ENCODE measurements around the gene PTRH1. TPM values are rescaled to one million over a fixed set of nuclear protein-coding genes. Genes with fewer than 3 reads are reported as not detected.

The PTRH1 gene
- total RNA-seq, 1 experiment from 2014 or later: 16.9 TPM

- TF ChIP-seq, protein P1, sequence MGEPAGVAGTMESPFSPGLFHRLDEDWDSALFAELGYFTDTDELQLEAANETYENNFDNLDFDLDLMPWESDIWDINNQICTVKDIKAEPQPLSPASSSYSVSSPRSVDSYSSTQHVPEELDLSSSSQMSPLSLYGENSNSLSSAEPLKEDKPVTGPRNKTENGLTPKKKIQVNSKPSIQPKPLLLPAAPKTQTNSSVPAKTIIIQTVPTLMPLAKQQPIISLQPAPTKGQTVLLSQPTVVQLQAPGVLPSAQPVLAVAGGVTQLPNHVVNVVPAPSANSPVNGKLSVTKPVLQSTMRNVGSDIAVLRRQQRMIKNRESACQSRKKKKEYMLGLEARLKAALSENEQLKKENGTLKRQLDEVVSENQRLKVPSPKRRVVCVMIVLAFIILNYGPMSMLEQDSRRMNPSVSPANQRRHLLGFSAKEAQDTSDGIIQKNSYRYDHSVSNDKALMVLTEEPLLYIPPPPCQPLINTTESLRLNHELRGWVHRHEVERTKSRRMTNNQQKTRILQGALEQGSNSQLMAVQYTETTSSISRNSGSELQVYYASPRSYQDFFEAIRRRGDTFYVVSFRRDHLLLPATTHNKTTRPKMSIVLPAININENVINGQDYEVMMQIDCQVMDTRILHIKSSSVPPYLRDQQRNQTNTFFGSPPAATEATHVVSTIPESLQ (CRISPR knock-in tag; IDR thresholded peaks at IDR 0.05): no peak
- TF ChIP-seq FOXP4 (CRISPR knock-in tag; IDR thresholded peaks at IDR 0.05): peak; percentile 75; the same call in 1 of the 2 replicates
- TF ChIP-seq ATF1 (CRISPR knock-in tag; IDR thresholded peaks at IDR 0.05): no peak
- TF ChIP-seq, protein P2, sequence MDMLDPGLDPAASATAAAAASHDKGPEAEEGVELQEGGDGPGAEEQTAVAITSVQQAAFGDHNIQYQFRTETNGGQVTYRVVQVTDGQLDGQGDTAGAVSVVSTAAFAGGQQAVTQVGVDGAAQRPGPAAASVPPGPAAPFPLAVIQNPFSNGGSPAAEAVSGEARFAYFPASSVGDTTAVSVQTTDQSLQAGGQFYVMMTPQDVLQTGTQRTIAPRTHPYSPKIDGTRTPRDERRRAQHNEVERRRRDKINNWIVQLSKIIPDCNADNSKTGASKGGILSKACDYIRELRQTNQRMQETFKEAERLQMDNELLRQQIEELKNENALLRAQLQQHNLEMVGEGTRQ (CRISPR knock-in tag; IDR thresholded peaks at IDR 0.05): peak; percentile 59
- TF ChIP-seq, protein P3, sequence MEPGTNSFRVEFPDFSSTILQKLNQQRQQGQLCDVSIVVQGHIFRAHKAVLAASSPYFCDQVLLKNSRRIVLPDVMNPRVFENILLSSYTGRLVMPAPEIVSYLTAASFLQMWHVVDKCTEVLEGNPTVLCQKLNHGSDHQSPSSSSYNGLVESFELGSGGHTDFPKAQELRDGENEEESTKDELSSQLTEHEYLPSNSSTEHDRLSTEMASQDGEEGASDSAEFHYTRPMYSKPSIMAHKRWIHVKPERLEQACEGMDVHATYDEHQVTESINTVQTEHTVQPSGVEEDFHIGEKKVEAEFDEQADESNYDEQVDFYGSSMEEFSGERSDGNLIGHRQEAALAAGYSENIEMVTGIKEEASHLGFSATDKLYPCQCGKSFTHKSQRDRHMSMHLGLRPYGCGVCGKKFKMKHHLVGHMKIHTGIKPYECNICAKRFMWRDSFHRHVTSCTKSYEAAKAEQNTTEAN (CRISPR knock-in tag; IDR thresholded peaks at IDR 0.05): no peak
- no peak for TF ChIP-seq TP53 (CRISPR knock-in tag; IDR thresholded peaks at IDR 0.05)
- TF ChIP-seq NR3C1 (CRISPR knock-in tag; conservative IDR thresholded peaks at IDR 0.05; ENCODE audit: low read depth): no peak
- TF ChIP-seq, protein P4, sequence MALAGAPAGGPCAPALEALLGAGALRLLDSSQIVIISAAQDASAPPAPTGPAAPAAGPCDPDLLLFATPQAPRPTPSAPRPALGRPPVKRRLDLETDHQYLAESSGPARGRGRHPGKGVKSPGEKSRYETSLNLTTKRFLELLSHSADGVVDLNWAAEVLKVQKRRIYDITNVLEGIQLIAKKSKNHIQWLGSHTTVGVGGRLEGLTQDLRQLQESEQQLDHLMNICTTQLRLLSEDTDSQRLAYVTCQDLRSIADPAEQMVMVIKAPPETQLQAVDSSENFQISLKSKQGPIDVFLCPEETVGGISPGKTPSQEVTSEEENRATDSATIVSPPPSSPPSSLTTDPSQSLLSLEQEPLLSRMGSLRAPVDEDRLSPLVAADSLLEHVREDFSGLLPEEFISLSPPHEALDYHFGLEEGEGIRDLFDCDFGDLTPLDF (CRISPR knock-in tag; IDR thresholded peaks at IDR 0.05): peak; percentile 87
- no peak for TF ChIP-seq ZNF317 (CRISPR knock-in tag; IDR thresholded peaks at IDR 0.05; ENCODE audit: borderline replicate concordance, low read depth)
- TF ChIP-seq JAZF1 (CRISPR knock-in tag; IDR thresholded peaks at IDR 0.05): no peak
- TF ChIP-seq, protein P5, sequence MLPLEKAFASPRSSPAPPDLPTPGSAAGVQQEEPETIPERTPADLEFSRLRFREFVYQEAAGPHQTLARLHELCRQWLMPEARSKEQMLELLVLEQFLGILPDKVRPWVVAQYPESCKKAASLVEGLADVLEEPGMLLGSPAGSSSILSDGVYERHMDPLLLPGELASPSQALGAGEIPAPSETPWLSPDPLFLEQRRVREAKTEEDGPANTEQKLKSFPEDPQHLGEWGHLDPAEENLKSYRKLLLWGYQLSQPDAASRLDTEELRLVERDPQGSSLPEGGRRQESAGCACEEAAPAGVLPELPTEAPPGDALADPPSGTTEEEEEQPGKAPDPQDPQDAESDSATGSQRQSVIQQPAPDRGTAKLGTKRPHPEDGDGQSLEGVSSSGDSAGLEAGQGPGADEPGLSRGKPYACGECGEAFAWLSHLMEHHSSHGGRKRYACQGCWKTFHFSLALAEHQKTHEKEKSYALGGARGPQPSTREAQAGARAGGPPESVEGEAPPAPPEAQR (CRISPR knock-in tag; IDR thresholded peaks at IDR 0.05): no peak
- no peak for TF ChIP-seq ESRRA (CRISPR knock-in tag; IDR thresholded peaks at IDR 0.05; ENCODE audit: borderline replicate concordance)
- TF ChIP-seq, protein P6, sequence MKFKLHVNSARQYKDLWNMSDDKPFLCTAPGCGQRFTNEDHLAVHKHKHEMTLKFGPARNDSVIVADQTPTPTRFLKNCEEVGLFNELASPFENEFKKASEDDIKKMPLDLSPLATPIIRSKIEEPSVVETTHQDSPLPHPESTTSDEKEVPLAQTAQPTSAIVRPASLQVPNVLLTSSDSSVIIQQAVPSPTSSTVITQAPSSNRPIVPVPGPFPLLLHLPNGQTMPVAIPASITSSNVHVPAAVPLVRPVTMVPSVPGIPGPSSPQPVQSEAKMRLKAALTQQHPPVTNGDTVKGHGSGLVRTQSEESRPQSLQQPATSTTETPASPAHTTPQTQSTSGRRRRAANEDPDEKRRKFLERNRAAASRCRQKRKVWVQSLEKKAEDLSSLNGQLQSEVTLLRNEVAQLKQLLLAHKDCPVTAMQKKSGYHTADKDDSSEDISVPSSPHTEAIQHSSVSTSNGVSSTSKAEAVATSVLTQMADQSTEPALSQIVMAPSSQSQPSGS (CRISPR knock-in tag; IDR thresholded peaks at IDR 0.05; ENCODE audit: borderline replicate concordance, low read depth): no peak
Measured at GRCh38 chr9:127698985-127699670, 16.3 kb downstream of the PTRH1 start (continued).

DNA sequence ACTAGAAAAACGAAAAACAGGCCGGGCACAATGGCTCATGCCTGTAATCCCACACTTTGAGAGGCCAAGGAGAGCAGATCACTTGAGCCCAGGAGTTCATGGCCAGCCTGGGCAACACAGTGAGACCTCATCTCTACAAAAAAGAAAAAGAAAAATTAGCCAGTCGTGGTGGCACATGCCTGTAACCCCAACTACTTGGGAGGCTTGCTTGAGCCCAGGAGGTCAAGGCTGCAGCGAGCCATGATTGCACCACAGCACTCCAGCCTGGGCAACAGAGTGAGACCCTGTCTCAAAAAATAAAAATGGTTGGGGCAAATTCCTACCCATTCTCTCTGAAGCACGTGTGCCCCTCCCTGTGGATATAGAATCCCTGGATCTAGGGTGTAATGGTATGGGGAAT is 17.1 kb downstream of the PTRH1 start:
- no peak for DNase-seq (ENCODE audit: low spot score)
- TF ChIP-seq ZNF121 (CRISPR knock-in tag; IDR thresholded peaks at IDR 0.05) (peak; percentile 89), E2F4 (CRISPR knock-in tag; IDR thresholded peaks at IDR 0.05; ENCODE audit: borderline replicate concordance, low read depth) (no peak)
- Mint-ChIP-seq H3K4me1 (0 out of 2 replicates have a peak, but pooled peaks cover 3% of the 10 kb centered on the region), H3K4me3 (peak overlapping the region; percentile 74), H3K36me3 (no peaks in the 10 kb centered on the region), H3K9me3 (no peaks in the 10 kb centered on the region), H3K27ac (no peak overlapping the region), H3K27me3 (ENCODE audit: low read depth) (peaks cover 4% of the 10 kb centered on the region)
- ChIA-PET CTCF (interaction anchor here (3.4 kb wide), 1 partner anchor 37 kb away, joined by 11 read pairs; the partner anchor contains the start of gene TOR2A), POLR2A (no interaction called here)
- ATAC-seq: no peak

All from WTC11 (cell line).